Hepatic stellate cell (primary cell): Measurements from ENCODE around the gene KRT14.
"Not testable (repeated sequence)": the region's sequence is repeated elsewhere in the genome, so short reads cannot be mapped to it uniquely, and the experiment has no call there.

ENCODE experiments used
- DNase-seq: peaks from one replicate; pipeline ENCODE4 v3.0.0; 2011; ENCODE audit warnings: low spot score

The KRT14 gene

GRCh38 chr17:41623184-41623861, 36.6 kb upstream of the KRT14 start:
- not testable (repeated sequence) for DNase-seq

- not testable (repeated sequence) for DNase-seq
Measured at GRCh38 chr17:41622340-41623183, 35.9 kb upstream of the KRT14 start.

DNA sequence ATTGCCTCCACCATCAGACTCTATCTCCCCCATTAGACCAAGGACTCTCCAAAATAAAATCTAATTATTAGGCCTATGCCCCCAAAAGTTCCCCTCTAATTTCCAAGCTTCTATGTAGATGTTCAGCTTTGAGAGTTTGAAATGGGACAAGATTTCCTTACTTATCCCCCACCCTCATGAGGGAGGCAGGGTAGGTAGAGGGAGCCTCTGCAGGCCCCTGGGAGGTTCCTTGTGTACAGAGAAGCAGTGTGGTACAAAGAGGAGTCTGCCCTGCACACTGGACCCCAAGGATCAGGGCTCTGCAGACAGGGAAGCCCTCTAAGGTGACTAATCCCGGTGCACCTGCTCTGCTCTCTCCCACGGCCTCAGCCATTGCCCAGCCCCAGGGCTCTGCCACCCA, 35.2 kb upstream of the KRT14 start:
- DNase-seq, result no peak

- not testable (repeated sequence) for DNase-seq
Measured at GRCh38 chr17:41621435-41621817, 34.7 kb upstream of the KRT14 start.

GRCh38 chr17:41620583-41621434, 34.1 kb upstream of the KRT14 start:
- no peak for DNase-seq

GRCh38 chr17:41619927-41620582, 33.4 kb upstream of the KRT14 start:
- DNase-seq, result not testable (repeated sequence)

GRCh38 chr17:41619036-41619926, 32.6 kb upstream of the KRT14 start:
- DNase-seq, result no peak

DNA sequence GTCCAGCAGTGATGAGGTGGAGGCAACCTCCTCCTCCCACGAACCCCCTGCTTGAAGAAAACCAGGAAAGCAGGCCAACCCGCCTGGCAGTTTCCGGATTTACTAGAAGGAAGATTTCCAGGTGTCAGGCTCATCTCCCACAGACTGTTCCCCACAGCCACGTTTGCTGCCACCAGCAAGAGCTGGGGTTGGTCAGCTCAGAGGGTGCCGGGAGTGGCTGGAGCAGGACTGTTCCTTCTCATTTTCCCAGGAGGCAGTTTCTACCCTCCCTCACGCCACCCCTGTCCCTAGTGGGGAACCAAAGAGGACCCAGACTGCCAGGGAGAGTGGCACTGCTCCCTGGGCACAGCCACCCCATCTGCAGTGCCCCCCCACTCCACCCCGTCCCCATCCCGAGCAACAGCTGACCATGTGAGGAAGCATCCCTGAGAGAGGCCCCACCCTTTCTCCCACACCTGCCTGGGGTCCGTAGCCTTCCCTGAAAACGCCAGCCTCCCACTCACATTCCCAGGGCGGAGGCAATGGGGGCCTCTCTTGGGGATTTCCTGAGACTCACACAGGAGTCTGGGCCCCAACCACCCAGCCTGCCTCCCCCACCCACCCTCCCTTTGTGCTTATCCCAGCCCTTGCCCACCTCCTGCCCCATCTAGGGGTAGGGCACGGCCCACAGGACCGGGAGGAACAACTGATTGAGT, 31.8 kb upstream of the KRT14 start:
- DNase-seq, result no peak

DNA sequence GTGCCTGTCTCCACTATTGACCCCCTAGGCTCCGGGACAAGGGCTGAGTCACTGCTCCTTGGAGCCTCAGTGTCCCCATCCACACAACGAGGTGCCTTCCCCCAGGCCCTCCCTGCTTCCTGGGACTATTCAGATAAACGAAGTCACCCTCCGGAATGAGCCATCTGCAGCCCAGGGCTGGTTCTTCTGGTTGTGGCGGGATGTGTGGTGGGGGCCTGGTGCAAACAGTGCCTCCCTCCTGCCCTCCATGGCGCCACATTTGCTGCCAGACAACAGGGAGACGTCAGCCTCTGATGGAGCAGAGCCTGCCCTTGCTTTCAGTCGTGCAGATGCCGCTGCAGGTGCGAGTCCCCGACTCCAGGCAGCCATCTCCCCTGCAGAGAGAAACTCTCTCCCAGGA, 31.0 kb upstream of the KRT14 start:
- DNase-seq, result no peak

- no peak for DNase-seq
Measured at GRCh38 chr17:41617136-41617535, 30.4 kb upstream of the KRT14 start.

- DNase-seq, result not testable (repeated sequence)
Measured at GRCh38 chr17:41616486-41616885, 29.8 kb upstream of the KRT14 start.

DNA sequence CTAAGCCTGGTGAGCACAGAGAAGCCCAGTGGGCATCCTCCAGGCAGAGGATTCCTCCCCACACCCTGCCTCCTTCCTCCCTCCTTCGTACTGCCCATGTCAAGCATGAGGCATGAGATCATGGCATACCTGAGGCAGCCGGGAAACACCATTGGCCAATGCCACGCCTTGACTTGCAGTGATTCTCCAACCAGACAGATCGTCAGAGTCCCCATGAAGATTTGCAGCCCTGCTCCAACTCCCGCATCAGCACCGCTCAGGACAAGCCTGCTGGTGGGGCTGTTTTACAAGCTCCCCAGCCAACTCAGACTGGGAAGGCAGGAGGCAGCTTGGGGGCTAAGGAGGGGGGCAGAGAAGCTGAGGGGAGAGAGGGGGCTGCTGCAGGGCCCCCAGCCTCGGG, 28.8 kb upstream of the KRT14 start:
- DNase-seq, result no peak

- DNase-seq, result not testable (repeated sequence)
Measured at GRCh38 chr17:41614767-41615166, 28.1 kb upstream of the KRT14 start.

GRCh38 chr17:41614098-41614497, 27.4 kb upstream of the KRT14 start:
- no peak for DNase-seq

DNA sequence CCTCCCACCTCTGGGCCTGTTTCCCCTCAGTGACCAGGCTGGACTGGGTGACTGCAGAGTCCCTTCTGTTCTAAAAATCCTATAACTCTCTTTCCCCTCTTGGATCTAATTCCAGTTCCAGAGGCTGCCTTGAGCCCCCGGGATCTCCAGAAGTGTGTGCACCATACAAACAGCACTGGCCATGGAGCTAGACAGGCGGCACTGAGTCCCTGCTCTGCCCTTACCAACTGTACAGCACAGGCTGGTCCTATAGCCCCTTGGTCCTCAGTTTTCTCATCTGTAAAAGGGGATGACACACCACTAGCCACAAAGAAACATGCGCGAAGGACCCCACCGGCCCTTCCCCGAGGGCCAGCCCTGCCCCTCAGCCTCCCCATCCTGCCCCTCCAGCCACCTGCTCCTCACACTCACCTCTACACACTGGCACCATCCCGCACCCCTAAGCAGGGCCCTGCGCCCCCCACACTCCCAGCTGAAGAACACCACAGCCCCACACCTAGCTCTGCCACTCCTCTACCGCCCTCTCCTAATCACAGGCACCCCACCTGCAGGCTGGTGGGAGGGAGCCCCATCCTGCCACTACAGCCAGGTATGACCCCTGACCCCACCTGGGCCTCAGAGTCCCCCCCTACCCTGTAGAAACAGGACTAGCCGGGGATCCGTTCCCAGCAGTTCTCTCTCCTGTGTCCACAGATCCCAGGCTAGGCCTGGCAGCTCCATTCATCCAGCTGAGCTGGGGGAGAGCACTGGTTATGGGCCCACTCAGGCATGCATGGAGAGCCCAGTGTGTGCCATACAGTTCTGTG, 26.8 kb upstream of the KRT14 start:
- no peak for DNase-seq

GRCh38 chr17:41612376-41613160, 25.9 kb upstream of the KRT14 start, which contains the start of gene KRT16:
Gene KRT16 (minus strand): TSS chr17:41612767. CDS start chr17:41612688, 79 bp downstream.
- DNase-seq, result not testable (repeated sequence)

DNA sequence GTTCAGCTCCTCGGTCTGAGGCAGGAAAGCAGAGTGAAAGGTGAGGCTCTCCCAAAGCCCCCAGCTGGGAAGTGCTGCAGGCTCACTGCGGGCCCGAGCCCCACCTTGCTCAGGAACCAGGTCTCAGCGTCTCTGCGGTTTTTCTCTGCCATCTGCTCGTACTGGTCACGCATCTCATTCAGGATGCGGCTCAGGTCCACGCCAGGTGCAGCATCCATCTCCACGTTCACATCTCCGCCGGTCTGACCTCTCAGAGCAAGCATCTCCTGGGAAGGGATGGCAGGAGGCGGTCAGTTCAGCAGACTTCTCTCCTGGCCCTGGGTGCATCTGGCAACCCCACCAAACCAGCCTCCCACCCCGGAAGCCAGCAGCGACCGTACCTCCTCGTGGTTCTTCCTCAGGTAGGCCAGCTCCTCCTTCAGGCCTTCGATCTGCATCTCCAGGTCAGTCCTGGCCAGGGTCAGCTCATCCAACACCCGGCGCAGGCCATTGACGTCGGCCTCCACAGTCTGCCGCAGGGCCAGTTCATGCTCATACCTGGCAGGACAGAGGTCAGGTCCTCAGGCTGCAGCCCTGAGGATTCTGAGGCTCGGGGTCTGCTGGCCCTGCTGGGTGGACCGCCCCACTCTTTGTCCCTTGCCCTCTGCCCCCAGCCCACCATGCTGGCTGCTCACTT, 24.4 kb upstream of the KRT14 start:
- no peak for DNase-seq

DNA sequence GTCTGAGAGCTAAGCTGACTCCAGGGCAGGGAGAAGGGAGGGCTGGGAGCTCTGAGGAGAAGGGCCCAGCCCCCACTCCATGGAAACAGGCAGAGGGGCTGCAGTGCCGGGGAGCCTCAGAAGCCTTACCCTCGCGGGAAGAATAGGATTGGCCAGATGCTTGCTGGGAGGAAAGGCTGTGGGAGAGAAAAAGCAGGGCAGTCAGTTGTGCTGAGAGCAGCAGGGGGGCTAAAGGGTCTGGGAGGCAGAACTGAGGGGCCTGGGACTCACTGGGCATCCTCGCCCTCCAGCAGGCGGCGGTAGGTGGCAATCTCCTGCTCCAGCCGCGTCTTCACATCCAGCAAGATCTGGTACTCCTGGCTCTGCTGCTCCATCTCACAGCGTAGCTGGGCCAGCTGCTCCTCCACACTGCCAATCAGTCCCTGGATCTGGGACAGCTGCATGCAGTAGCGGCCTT, 23.4 kb upstream of the KRT14 start:
- not testable (repeated sequence) for DNase-seq
